ENCODE data around the gene HYAL3.

- no peak for TF ChIP-seq EZH2 (IDR thresholded peaks at IDR 0.05; ENCODE audit: low read length, missing control alignments)
- TF ChIP-seq CTCF (conservative IDR thresholded peaks at IDR 0.05 in 1 of 2, IDR thresholded peaks at IDR 0.05 in 1 of 2; ENCODE audit: low read depth in 1 of 2, low read length in 2 of 2), result no peak
Measured at GRCh38 chr3:50251220-50251619, 48.0 kb downstream of the HYAL3 start.

All from fibroblast of lung (primary cell).